Measurements from ENCODE around the gene HSD17B4. TPM values are rescaled to one million over a fixed set of nuclear protein-coding genes. Genes with fewer than 3 reads are reported as not detected.

Gene HSD17B4
- total and polyA plus RNA-seq, 2 experiments from 2014 or later: 326 to 332 TPM

DNA sequence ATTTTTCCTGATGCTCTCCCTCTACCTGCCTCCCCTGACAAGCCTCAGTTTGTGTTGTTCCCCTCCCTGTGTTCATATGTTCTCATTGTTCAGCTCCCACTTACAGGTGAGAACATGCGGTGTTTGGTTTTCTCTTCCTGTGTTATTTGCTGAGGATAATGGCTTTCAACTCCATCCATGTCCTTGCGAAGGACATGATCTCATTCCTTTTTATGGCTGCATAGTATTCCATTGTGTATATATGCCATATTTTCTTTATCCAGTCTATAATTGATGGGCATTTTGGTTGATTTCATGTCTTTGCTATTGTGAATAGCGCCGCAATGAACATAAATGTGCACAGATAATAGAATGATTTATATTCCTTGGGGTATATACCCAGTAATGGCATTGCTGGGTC is 99.5 kb downstream of the HSD17B4 start (continued):
- TF ChIP-seq ZNF462 (CRISPR knock-in tag; IDR thresholded peaks at IDR 0.05) (no peak), CTCF (conservative IDR thresholded peaks at IDR 0.05; ENCODE audit: low read depth in 2 of 2) (no peak), ZNF114 (CRISPR knock-in tag; IDR thresholded peaks at IDR 0.05) (no peak)
- TF ChIP-seq, protein P1, sequence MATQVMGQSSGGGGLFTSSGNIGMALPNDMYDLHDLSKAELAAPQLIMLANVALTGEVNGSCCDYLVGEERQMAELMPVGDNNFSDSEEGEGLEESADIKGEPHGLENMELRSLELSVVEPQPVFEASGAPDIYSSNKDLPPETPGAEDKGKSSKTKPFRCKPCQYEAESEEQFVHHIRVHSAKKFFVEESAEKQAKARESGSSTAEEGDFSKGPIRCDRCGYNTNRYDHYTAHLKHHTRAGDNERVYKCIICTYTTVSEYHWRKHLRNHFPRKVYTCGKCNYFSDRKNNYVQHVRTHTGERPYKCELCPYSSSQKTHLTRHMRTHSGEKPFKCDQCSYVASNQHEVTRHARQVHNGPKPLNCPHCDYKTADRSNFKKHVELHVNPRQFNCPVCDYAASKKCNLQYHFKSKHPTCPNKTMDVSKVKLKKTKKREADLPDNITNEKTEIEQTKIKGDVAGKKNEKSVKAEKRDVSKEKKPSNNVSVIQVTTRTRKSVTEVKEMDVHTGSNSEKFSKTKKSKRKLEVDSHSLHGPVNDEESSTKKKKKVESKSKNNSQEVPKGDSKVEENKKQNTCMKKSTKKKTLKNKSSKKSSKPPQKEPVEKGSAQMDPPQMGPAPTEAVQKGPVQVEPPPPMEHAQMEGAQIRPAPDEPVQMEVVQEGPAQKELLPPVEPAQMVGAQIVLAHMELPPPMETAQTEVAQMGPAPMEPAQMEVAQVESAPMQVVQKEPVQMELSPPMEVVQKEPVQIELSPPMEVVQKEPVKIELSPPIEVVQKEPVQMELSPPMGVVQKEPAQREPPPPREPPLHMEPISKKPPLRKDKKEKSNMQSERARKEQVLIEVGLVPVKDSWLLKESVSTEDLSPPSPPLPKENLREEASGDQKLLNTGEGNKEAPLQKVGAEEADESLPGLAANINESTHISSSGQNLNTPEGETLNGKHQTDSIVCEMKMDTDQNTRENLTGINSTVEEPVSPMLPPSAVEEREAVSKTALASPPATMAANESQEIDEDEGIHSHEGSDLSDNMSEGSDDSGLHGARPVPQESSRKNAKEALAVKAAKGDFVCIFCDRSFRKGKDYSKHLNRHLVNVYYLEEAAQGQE (IDR thresholded peaks at IDR 0.05; ENCODE audit: unreplicated experiment): no peak
